KMS-11 (cell line): ENCODE measurements around the gene CCDC24.

ENCODE experiments used
- H2AFZ ChIP-seq: fragments of 200-600 bp; sonication (generic); 2 replicates; pipeline ENCODE4 v1.6.1; 2016; ENCODE audit warnings: antibody characterized with exemption, mixed run types, low read depth
- H3K27ac ChIP-seq: fragments of 200-600 bp; sonication (generic); 2 replicates; pipeline ENCODE4 v1.6.1; 2016; ENCODE audit warnings: mild to moderate bottlenecking, mixed run types
- H3K27me3 ChIP-seq: fragments of 200-600 bp; sonication (generic); 2 replicates; pipeline ENCODE4 v1.6.1; 2017; ENCODE audit warnings: mild to moderate bottlenecking, low read depth, mixed run types, moderate library complexity; ENCODE audit not compliant: insufficient read depth
- H3K36me3 ChIP-seq: fragments of 200-600 bp; sonication (generic); 2 replicates; pipeline ENCODE4 v1.6.1; 2017; ENCODE audit warnings: mild to moderate bottlenecking, mixed run types; ENCODE audit not compliant: insufficient read depth
- H3K4me1 ChIP-seq: fragments of 200-600 bp; sonication (generic); 2 replicates; pipeline ENCODE4 v1.6.1; 2016; ENCODE audit warnings: mild to moderate bottlenecking, low read depth, mixed run types; ENCODE audit not compliant: poor library complexity, severe bottlenecking
- H3K4me2 ChIP-seq: fragments of 200-600 bp; sonication (generic); 2 replicates; pipeline ENCODE4 v1.7.0; 2016; ENCODE audit warnings: mild to moderate bottlenecking, mixed run types
- H3K4me3 ChIP-seq: fragments of 200-600 bp; sonication (generic); IDR thresholded peaks from 2 replicates; pipeline ENCODE4 v1.6.1; 2017; ENCODE audit warnings: low read depth, low read length, mixed read lengths; ENCODE audit not compliant: insufficient read depth
- H3K79me2 ChIP-seq: fragments of 200-600 bp; sonication (generic); 2 replicates; pipeline ENCODE4 v1.6.1; 2016; ENCODE audit warnings: low read depth, mixed run types; ENCODE audit not compliant: insufficient read depth
- H3K9ac ChIP-seq: fragments of 200-600 bp; sonication (generic); 2 replicates; pipeline ENCODE4 v1.6.1; 2016; ENCODE audit warnings: mild to moderate bottlenecking, mixed run types
- H4K20me1 ChIP-seq: fragments of 200-600 bp; sonication (generic); 2 replicates; pipeline ENCODE4 v1.6.1; 2016; ENCODE audit warnings: mild to moderate bottlenecking, mixed run types; ENCODE audit not compliant: insufficient read depth
- TF ChIP-seq, protein P1 (sequence below): fragments of 200-600 bp; sonication (generic); conservative IDR thresholded peaks from 2 replicates; pipeline ENCODE4 v1.6.1; 2017; ENCODE audit warnings: low read depth, mild to moderate bottlenecking, antibody characterized with exemption, low read length, moderate library complexity, mixed read lengths

CCDC24 gene

DNA sequence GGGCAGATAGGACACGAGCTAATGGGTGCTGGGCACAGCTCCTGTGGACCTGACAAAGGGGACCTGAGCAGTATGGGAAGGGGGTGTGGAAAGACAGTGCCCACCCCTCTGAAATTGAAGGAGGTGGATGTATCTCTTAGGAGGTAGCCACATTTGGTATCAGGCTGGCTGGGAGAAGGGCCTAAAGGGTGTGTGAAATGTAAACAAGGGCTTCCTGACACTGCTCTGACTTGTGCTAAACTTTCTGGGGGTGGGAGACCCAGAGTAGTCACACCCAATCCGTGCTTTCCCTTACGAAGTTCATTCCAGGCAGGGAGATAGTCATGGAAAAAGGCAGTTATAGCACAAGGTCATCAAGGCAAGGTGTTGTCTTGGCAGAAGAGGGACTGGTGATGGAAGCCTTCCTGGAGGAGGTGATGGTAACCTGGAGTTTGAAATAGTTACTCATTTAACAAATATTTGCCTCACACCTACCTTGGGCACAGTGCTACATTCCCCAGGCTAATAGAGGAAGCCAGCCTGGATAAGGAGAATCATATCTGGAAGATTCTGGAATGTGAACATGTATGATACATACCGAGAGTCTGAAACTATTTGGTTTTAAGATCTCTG lies 5.3 kb upstream of the CCDC24 start:
- H2AFZ ChIP-seq: no peak overlapping the region
- H3K79me2 ChIP-seq: no peaks in the 10 kb centered on the region; the same call in 1 of the 2 replicates
- no peak overlapping the region for H3K9ac ChIP-seq
- H3K27me3 ChIP-seq: no peaks in the 10 kb centered on the region
- H4K20me1 ChIP-seq: no peaks in the 10 kb centered on the region
- H3K27ac ChIP-seq: no peak overlapping the region
- H3K4me3 ChIP-seq: no peak overlapping the region
- H3K4me1 ChIP-seq: peaks cover 6% of the 10 kb centered on the region
- no peak overlapping the region for H3K4me2 ChIP-seq
- no peaks in the 10 kb centered on the region for H3K36me3 ChIP-seq
- TF ChIP-seq, protein P1, sequence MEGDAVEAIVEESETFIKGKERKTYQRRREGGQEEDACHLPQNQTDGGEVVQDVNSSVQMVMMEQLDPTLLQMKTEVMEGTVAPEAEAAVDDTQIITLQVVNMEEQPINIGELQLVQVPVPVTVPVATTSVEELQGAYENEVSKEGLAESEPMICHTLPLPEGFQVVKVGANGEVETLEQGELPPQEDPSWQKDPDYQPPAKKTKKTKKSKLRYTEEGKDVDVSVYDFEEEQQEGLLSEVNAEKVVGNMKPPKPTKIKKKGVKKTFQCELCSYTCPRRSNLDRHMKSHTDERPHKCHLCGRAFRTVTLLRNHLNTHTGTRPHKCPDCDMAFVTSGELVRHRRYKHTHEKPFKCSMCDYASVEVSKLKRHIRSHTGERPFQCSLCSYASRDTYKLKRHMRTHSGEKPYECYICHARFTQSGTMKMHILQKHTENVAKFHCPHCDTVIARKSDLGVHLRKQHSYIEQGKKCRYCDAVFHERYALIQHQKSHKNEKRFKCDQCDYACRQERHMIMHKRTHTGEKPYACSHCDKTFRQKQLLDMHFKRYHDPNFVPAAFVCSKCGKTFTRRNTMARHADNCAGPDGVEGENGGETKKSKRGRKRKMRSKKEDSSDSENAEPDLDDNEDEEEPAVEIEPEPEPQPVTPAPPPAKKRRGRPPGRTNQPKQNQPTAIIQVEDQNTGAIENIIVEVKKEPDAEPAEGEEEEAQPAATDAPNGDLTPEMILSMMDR: no peak

DNA sequence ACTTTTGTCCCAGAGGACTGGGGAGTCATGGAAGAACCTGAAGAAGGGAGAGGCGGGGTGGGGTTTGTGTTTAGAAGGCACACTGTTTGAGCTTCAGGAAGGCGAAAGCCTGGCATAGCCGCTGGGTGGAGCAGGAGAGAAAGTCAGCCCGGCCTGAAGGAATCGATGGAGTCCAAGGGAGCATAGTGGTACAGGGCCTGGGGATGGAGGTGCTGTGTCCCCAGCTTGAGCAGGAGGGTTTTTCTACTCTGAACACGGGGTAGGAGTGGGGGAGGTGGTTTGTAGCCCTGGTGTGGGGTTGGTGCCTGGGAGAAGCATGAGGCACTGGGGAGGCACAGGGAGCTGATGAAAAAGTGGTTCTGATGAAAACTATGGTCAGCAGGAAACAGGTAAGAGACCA lies 4.7 kb upstream of the CCDC24 start:
- Histone ChIP-seq H3K27ac (no peak overlapping the region), H3K4me2 (no peak overlapping the region), H3K9ac (no peak overlapping the region), H3K79me2 (no peaks in the 10 kb centered on the region; the same call in 1 of the 2 replicates), H2AFZ (no peak overlapping the region), H3K4me3 (no peak overlapping the region), H3K4me1 (peaks cover 6% of the 10 kb centered on the region), H4K20me1 (no peaks in the 10 kb centered on the region), H3K36me3 (no peaks in the 10 kb centered on the region), H3K27me3 (no peaks in the 10 kb centered on the region)
- TF ChIP-seq, protein P1: no peak

DNA sequence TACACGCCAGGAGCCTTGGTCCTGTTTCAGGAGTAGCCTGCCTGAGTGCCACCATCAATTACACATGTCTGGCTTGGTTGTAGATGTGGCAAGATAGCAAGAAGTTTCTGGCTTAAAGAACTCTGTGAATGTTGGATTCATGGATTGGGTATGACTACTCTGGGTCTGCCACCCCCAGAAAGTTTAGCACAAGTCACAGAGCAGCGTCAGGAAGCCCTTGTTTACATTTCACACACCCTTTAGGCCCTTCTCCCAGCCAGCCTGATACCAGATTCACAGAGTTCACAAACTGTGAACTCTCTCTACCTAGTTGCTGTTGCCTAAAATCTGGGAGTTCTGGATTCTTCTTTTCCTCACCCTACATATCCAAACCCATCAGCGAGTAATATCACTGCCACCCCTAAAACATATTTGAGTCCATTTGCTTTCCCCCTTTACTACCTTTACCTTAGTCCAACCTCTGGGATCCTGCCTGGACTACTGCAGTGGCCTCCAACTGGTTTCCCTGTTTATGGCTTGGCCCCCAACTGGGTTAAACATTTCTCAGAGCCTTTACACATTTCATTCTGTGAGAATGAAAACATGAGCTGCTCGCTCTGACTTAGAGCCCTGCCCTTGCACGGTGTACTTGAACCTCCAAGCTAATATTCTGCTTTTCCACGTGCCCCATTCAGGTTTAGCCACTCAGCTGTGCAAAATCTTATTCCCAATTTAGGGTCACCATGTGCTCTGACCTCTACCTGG lies 4.1 kb upstream of the CCDC24 start:
- H3K4me3 ChIP-seq: no peak overlapping the region
- H3K36me3 ChIP-seq: no peaks in the 10 kb centered on the region
- no peak overlapping the region for H3K9ac ChIP-seq
- H3K4me2 ChIP-seq: no peak overlapping the region
- H4K20me1 ChIP-seq: no peaks in the 10 kb centered on the region
- H3K79me2 ChIP-seq: no peaks in the 10 kb centered on the region; the same call in 1 of the 2 replicates
- H3K27me3 ChIP-seq: no peaks in the 10 kb centered on the region
- no peak overlapping the region for H3K27ac ChIP-seq
- peaks cover 9% of the 10 kb centered on the region for H3K4me1 ChIP-seq
- TF ChIP-seq, protein P1: no peak
- H2AFZ ChIP-seq: no peak overlapping the region

DNA sequence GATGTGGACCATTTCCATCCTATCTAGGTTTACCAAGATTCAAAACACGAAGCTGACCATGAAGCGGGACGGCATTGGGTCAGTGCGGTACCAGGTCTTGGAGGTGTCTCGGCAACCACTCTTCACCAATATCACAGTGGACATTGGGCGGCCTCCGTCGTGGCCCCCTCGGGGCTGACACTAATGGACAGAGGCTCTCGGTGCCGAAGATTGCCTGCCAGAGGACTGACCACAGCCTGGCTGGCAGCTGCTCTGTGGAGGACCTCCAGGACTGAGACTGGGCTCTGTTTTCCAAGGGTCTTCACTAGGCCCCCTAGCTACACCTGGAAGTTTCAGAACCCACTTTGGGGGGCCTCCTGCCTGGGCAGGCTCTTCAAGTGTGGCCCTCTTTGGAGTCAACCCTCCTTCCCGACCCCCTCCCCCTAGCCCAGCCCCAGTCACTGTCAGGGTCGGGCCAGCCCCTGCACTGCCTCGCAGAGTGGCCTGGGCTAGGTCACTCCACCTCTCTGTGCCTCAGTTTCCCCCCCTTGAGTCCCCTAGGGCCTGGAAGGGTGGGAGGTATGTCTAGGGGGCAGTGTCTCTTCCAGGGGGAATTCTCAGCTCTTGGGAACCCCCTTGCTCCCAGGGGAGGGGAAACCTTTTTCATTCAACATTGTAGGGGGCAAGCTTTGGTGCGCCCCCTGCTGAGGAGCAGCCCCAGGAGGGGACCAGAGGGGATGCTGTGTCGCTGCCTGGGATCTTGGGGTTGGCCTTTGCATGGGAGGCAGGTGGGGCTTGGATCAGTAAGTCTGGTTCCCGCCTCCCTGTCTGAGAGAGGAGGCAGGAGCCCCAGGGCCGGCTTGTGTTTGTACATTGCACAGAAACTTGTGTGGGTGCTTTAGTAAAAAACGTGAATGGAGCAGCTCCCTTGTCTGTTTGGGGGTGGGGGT lies 864 bp upstream of the CCDC24 start:
- H3K27me3 ChIP-seq: no peaks in the 10 kb centered on the region
- H3K4me1 ChIP-seq: peaks cover 13% of the 10 kb centered on the region
- H2AFZ ChIP-seq: peak overlapping the region; percentile 69; the same call in 1 of the 2 replicates
- no peak overlapping the region for H3K4me3 ChIP-seq
- TF ChIP-seq, protein P1: no peak
- H3K4me2 ChIP-seq: peak overlapping the region; percentile 76
- no peaks in the 10 kb centered on the region for H4K20me1 ChIP-seq
- peak overlapping the region; percentile 42 for H3K27ac ChIP-seq
- no peaks in the 10 kb centered on the region for H3K36me3 ChIP-seq
- H3K79me2 ChIP-seq: no peaks in the 10 kb centered on the region
- H3K9ac ChIP-seq: peak overlapping the region; percentile 45; the same call in 1 of the 2 replicates
